MCF 10A (cell line): ENCODE data around the gene ARHGEF4. TPM values are rescaled to one million over a fixed set of nuclear protein-coding genes. Genes with fewer than 3 reads are reported as not detected.
A peak's percentile ranks its signal among the peaks of the same experiment; 100 is the strongest.

Experiments used
- BruUV-seq: library from RNA; stranded (reverse); fragments of 400-500 nt; replicated peaks from 2 replicates; lab custom pipeline; 2021; lab: Mats Ljungman, UMichigan
- CTCF ChIA-PET: fragments of 300-600 bp; sonication (Branson Sonifier 250); formaldehyde crosslinking; extraction: SDS; loops from one replicate; lab custom pipeline; 2021; ENCODE audit warnings: antibody characterized with exemption, inconsistent platforms; lab: Yijun Ruan, JAX
- POLR2A ChIA-PET: fragments of 300-600, 350-650 bp; sonication (Branson Sonifier 250); formaldehyde crosslinking; extraction: SDS; loops from one replicate; lab custom pipeline; 2020; ENCODE audit warnings: antibody characterized with exemption, inconsistent platforms; lab: Yijun Ruan, JAX
- DNase-seq: peaks from one replicate; pipeline ENCODE4 v3.0.0-alpha.2; 2018; ENCODE audit not compliant: unreplicated experiment
- H3K27ac Mint-ChIP-seq: one replicate; pipeline ENCODE4 v1.8.0; 2022; ENCODE audit warnings: mild to moderate bottlenecking, low read depth, mixed read lengths; ENCODE audit not compliant: unreplicated experiment
- H3K27me3 Mint-ChIP-seq: one replicate; pipeline ENCODE4 v1.8.0; 2022; ENCODE audit warnings: mixed read lengths; ENCODE audit not compliant: insufficient read depth, unreplicated experiment
- H3K36me3 Mint-ChIP-seq: one replicate; pipeline ENCODE4 v1.8.0; 2022; ENCODE audit warnings: mild to moderate bottlenecking, moderate library complexity, mixed read lengths; ENCODE audit not compliant: insufficient read depth, unreplicated experiment
- H3K4me1 Mint-ChIP-seq: one replicate; pipeline ENCODE4 v1.8.0; 2022; ENCODE audit warnings: mixed read lengths; ENCODE audit not compliant: insufficient read depth, unreplicated experiment
- H3K4me3 Mint-ChIP-seq: one replicate; pipeline ENCODE4 v1.8.0; 2022; ENCODE audit warnings: mild to moderate bottlenecking, moderate library complexity, mixed read lengths; ENCODE audit not compliant: unreplicated experiment
- H3K9me3 Mint-ChIP-seq: one replicate; pipeline ENCODE4 v1.8.0; 2022; ENCODE audit warnings: mixed read lengths; ENCODE audit not compliant: unreplicated experiment
- intact Hi-C: fragments of 100-400 bp; cut with micrococcal nuclease; formaldehyde crosslinking; loops from 2 replicates; pipeline ENCODE4 v1.14.1; 2022
- total RNA-seq: library from RNA; stranded (reverse); gene quantifications from 2 replicates; pipeline ENCODE4 v1.2.3, GENCODE V29; 2022
- TF ChIP-seq, protein P1 (sequence below): fragments of 200-600 bp; IDR thresholded peaks from one replicate; pipeline ENCODE4 v1.8.0; 2022; ENCODE audit warnings: antibody characterized with exemption, mild to moderate bottlenecking; ENCODE audit not compliant: unreplicated experiment

ARHGEF4 gene
- total RNA-seq, 1 experiment from 2014 or later = 52.0 TPM

DNA sequence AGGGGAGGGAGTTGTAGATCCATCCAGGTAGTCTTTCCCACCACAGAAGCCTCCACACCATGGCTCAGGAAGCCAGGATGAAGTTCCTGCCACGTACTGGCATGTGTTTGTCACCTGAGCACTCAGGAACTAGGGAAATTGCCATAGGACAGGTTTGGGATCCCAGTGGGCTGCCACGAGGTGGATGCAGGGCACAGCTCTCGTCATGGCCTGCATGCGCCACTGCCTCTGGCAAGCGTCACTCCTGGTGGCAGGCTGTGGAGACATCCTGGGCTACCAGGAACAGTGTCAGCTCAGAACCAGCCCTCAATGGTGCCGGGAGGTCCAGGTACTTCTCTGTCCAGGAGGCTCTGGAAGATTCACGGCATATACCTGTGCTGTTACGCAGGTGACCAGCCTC is 3.8 kb downstream of the ARHGEF4 start:
- H3K27ac Mint-ChIP-seq = no peak overlapping the region
- no peaks in the 10 kb centered on the region for H3K27me3 Mint-ChIP-seq
- ChIA-PET CTCF (interaction anchor here (0.6 to 2.8 kb wide), 4 partner anchors 34 to 490 kb away, joined by 3 to 18 read pairs (median 5); no protein-coding TSS in a partner anchor), POLR2A (no interaction called here)
- peaks cover 23% of the 10 kb centered on the region for H3K4me1 Mint-ChIP-seq
- TF ChIP-seq, protein P1, sequence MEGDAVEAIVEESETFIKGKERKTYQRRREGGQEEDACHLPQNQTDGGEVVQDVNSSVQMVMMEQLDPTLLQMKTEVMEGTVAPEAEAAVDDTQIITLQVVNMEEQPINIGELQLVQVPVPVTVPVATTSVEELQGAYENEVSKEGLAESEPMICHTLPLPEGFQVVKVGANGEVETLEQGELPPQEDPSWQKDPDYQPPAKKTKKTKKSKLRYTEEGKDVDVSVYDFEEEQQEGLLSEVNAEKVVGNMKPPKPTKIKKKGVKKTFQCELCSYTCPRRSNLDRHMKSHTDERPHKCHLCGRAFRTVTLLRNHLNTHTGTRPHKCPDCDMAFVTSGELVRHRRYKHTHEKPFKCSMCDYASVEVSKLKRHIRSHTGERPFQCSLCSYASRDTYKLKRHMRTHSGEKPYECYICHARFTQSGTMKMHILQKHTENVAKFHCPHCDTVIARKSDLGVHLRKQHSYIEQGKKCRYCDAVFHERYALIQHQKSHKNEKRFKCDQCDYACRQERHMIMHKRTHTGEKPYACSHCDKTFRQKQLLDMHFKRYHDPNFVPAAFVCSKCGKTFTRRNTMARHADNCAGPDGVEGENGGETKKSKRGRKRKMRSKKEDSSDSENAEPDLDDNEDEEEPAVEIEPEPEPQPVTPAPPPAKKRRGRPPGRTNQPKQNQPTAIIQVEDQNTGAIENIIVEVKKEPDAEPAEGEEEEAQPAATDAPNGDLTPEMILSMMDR = no peak
- no TSS peak for BruUV-seq
- no peak overlapping the region for H3K4me3 Mint-ChIP-seq
- intact Hi-C loops = no loop called here
- DNase-seq = no peak
- H3K9me3 Mint-ChIP-seq = no peaks in the 10 kb centered on the region
- H3K36me3 Mint-ChIP-seq = peaks cover 12% of the 10 kb centered on the region

DNA sequence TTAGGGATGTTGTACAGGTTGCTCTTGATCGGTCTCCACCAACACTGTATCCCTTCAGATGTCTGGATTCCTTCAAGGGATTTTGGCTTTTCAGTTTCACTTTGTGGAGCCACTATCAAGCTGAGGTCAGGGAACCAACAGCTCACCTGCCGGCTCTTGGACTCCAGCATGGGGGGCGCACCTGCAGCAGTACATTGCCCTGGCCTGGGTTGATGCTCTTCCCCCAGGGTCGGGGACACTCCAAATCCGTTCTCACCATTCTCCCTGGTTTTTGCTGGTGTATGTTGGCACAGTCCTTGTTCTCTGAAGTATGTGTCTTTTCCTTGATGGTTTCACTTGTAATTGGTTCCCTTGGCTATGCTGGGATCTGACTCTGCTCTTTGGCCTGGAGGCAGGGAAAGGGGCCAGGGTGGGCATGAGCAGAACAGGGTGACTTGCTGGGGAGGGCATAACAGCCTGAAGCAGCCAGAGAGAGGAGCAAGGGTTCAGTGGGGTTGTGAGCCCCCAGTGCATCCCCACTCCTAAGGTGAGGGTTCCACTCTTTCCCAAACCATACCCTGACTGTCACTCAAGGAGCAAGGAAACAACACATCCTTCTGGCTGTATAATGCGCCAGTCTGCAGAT is 5.1 kb downstream of the ARHGEF4 start:
- intact Hi-C loops = no loop called here
- no TSS peak for BruUV-seq
- peak overlapping the region; percentile 66 for H3K27ac Mint-ChIP-seq
- ChIA-PET CTCF (interaction anchor here (0.9 to 2.8 kb wide), 2 partner anchors 32 to 44 kb away, joined by 3 to 18 read pairs; no protein-coding TSS in a partner anchor), POLR2A (no interaction called here)
- no peaks in the 10 kb centered on the region for H3K9me3 Mint-ChIP-seq
- DNase-seq = no peak
- H3K36me3 Mint-ChIP-seq = peaks cover 16% of the 10 kb centered on the region
- TF ChIP-seq, protein P1 = no peak
- no peak overlapping the region for H3K4me3 Mint-ChIP-seq
- H3K4me1 Mint-ChIP-seq = peaks cover 30% of the 10 kb centered on the region
- H3K27me3 Mint-ChIP-seq = no peaks in the 10 kb centered on the region

DNA sequence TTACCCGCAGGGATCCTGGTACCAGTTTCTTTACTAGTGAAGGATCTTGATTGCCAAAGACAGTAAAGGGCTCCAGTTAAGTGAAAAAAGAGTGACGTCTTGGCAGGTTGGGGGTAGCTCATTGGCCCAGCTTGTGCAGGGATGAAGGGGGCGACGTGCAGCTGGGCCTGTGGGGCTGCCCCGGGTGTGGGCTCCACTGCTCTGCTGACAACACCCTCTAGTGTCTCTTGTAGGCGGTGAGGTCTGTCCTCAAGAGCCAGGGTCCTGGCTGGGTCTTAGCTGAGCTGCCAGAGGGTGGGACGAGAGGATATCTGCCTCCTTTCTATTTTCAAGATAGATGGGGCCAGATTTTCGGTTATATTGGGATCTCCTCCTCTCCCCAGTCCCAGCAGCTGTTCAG is 6.1 kb downstream of the ARHGEF4 start:
- peak overlapping the region; percentile 57 for H3K27ac Mint-ChIP-seq
- CTCF ChIA-PET = interaction anchor here (0.6 to 2.8 kb wide), 4 partner anchors 32 to 78 kb away, joined by 3 to 18 read pairs (median 4); no protein-coding TSS in a partner anchor
- H3K27me3 Mint-ChIP-seq = no peaks in the 10 kb centered on the region
- H3K4me3 Mint-ChIP-seq = no peak overlapping the region
- TF ChIP-seq, protein P1 = no peak
- POLR2A ChIA-PET = no interaction called here
- no TSS peak for BruUV-seq
- intact Hi-C loops = no loop called here
- no peaks in the 10 kb centered on the region for H3K9me3 Mint-ChIP-seq
- H3K4me1 Mint-ChIP-seq = peaks cover 30% of the 10 kb centered on the region
- no peak for DNase-seq
- peaks cover 23% of the 10 kb centered on the region for H3K36me3 Mint-ChIP-seq

DNA sequence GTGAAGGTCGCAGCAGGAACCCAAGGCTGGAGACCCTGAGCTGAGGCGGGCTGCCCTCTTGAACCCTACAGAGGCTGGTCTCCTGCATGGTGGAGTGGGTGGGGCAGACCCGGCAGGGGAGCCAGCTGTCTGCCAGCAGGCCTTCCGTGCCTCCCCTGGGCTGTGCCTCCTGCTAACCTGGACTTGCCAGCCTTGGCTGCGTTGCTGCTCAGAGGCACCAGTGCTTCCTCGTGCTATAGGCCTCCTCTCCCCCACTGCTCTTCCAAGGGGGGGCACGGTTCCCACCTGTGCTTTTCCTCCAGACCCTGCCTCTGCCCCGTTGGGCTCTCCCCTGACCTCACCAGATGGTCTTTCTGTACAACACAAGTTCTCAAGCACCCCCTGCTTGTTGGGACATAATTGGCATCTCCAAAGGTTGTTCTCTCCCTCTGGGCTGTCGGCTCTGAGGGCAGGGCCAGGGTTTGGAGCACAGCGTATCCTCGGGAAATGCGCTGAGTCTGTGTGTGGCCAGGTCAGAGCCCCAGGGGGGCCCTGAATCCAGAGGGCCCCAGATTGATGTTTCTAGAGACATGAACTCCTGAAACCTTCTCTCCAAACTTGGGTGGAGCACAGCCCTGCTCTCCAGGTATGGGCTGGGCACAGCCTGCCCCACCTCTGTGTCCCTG is 6.7 kb downstream of the ARHGEF4 start:
- CTCF ChIA-PET = interaction anchor here (0.7 kb wide), 1 partner anchor 77 kb away, joined by 3 read pairs; no protein-coding TSS in a partner anchor
- intact Hi-C loops = no loop called here
- no peak for DNase-seq
- TF ChIP-seq, protein P1 = no peak
- BruUV-seq = no TSS peak
- Mint-ChIP-seq H3K27me3 (no peaks in the 10 kb centered on the region), H3K9me3 (no peaks in the 10 kb centered on the region), H3K36me3 (peaks cover 23% of the 10 kb centered on the region), H3K4me1 (peaks cover 30% of the 10 kb centered on the region), H3K4me3 (no peak overlapping the region), H3K27ac (peak overlapping the region; percentile 57)
- POLR2A ChIA-PET = no interaction called here
